H9 (cell line): ENCODE data around the gene NT5DC4. TPM values are rescaled to one million over a fixed set of nuclear protein-coding genes. Genes with fewer than 3 reads are reported as not detected.
"Not testable (repeated sequence)": the region's sequence is repeated elsewhere in the genome, so short reads cannot be mapped to it uniquely, and the experiment has no call there.

Experiments
- DNase-seq: peaks from one replicate; pipeline ENCODE4 v3.0.0-alpha.2; 2017
- H2AFZ ChIP-seq: one replicate; pipeline ENCODE4 v1.6.1; 2013; ENCODE audit warnings: mild to moderate bottlenecking, low read length, control low read depth, moderate library complexity
- H2AK5ac ChIP-seq: 2 replicates; pipeline ENCODE4 v1.6.1; 2013; ENCODE audit warnings: low read length, control low read depth, mixed read lengths; ENCODE audit not compliant: insufficient read length
- H2BK120ac ChIP-seq: one replicate; pipeline ENCODE4 v1.6.1; 2013; ENCODE audit warnings: low read depth, mild to moderate bottlenecking, low read length, control low read depth, inconsistent platforms; ENCODE audit not compliant: poor library complexity, severe bottlenecking
- H2BK12ac ChIP-seq: 2 replicates; pipeline ENCODE4 v1.6.1; 2013; ENCODE audit warnings: low read length, control low read depth, mixed read lengths, low read depth; ENCODE audit not compliant: insufficient read length
- H2BK15ac ChIP-seq: 2 replicates; pipeline ENCODE4 v1.6.1; 2013; ENCODE audit warnings: low read depth, low read length, control low read depth
- H2BK20ac ChIP-seq: one replicate; pipeline ENCODE4 v1.6.1; 2013; ENCODE audit warnings: low read depth, mild to moderate bottlenecking, low read length, control low read depth, inconsistent platforms; ENCODE audit not compliant: poor library complexity, severe bottlenecking
- H2BK5ac ChIP-seq: 2 replicates; pipeline ENCODE4 v1.6.1; 2013; ENCODE audit warnings: low read length, control low read depth, mixed read lengths; ENCODE audit not compliant: insufficient read length
- H3K14ac ChIP-seq: 2 replicates; pipeline ENCODE4 v1.6.1; 2013; ENCODE audit warnings: low read length, control low read depth; ENCODE audit not compliant: insufficient read depth
- H3K18ac ChIP-seq: 2 replicates; pipeline ENCODE4 v1.6.1; 2013; ENCODE audit warnings: low read depth, mild to moderate bottlenecking, mixed read lengths, low read length, control low read depth; ENCODE audit not compliant: insufficient read length
- H3K23ac ChIP-seq: 2 replicates; pipeline ENCODE4 v1.6.1; 2013; ENCODE audit warnings: low read length, control low read depth, mixed read lengths, low read depth; ENCODE audit not compliant: insufficient read length
- H3K23me2 ChIP-seq: 2 replicates; pipeline ENCODE4 v1.6.1; 2013; ENCODE audit warnings: low read depth, mild to moderate bottlenecking, mixed read lengths, low read length, control low read depth; ENCODE audit not compliant: insufficient read length, poor library complexity, severe bottlenecking
- H3K27ac ChIP-seq: 2 replicates; pipeline ENCODE4 v1.5.1; 2013; ENCODE audit warnings: low read length, control low read depth, mixed read lengths, low read depth; ENCODE audit not compliant: insufficient read length
- H3K27me3 ChIP-seq: 2 replicates; pipeline ENCODE4 v1.6.1; 2013; ENCODE audit warnings: low read length, control low read depth, inconsistent platforms; ENCODE audit not compliant: insufficient read depth
- H3K4ac ChIP-seq: 2 replicates; pipeline ENCODE4 v1.6.1; 2013; ENCODE audit warnings: low read depth, mild to moderate bottlenecking, control low read depth, inconsistent platforms, low read length, moderate library complexity
- H3K4me1 ChIP-seq: 2 replicates; pipeline ENCODE4 v1.6.1; 2013; ENCODE audit warnings: low read length, control low read depth, inconsistent platforms; ENCODE audit not compliant: insufficient read depth
- H3K4me2 ChIP-seq: 2 replicates; pipeline ENCODE4 v1.6.1; 2013; ENCODE audit warnings: low read length, control low read depth, mixed read lengths; ENCODE audit not compliant: insufficient read length, insufficient read depth
- H3K56ac ChIP-seq: 2 replicates; pipeline ENCODE4 v1.6.1; 2013; ENCODE audit warnings: low read depth, mild to moderate bottlenecking, mixed read lengths, low read length, control low read depth; ENCODE audit not compliant: insufficient read length
- H3K79me1 ChIP-seq: 2 replicates; pipeline ENCODE4 v1.6.1; 2013; ENCODE audit warnings: low read depth, mild to moderate bottlenecking, moderate library complexity, low read length, control low read depth, inconsistent platforms; ENCODE audit not compliant: insufficient read depth, poor library complexity, severe bottlenecking
- H3K79me2 ChIP-seq: 2 replicates; pipeline ENCODE4 v1.6.1; 2013; ENCODE audit warnings: low read length, control low read depth, inconsistent platforms; ENCODE audit not compliant: insufficient read depth
- H3K9ac ChIP-seq: 2 replicates; pipeline ENCODE4 v1.6.1; 2013; ENCODE audit warnings: low read length, control low read depth, mixed read lengths; ENCODE audit not compliant: insufficient read length; ENCODE audit errors: extremely low read depth
- H3K9me3 ChIP-seq: one replicate; pipeline ENCODE4 v1.6.1; 2013; ENCODE audit warnings: low read depth, low read length, inconsistent platforms; ENCODE audit not compliant: control insufficient read depth
- H3T11ph ChIP-seq: one replicate; pipeline ENCODE4 v1.6.1; 2013; ENCODE audit warnings: mild to moderate bottlenecking, low read length, control low read depth, inconsistent platforms
- H4K20me1 ChIP-seq: one replicate; pipeline ENCODE4 v1.6.1; 2013; ENCODE audit not compliant: control insufficient read depth, insufficient read length, insufficient read depth
- H4K5ac ChIP-seq: 2 replicates; pipeline ENCODE4 v1.6.1; 2013; ENCODE audit warnings: low read depth, mild to moderate bottlenecking, mixed read lengths, low read length, control low read depth; ENCODE audit not compliant: insufficient read length
- H4K8ac ChIP-seq: replicated peaks from 2 replicates; pipeline ENCODE4 v1.6.1; 2013; ENCODE audit warnings: low read length, control low read depth, mixed read lengths, low read depth; ENCODE audit not compliant: insufficient read length
- H4K91ac ChIP-seq: 2 replicates; pipeline ENCODE4 v1.6.1; 2013; ENCODE audit warnings: low read depth, mild to moderate bottlenecking, moderate library complexity, mixed read lengths, low read length, control low read depth; ENCODE audit not compliant: insufficient read length
- H3K27ac Mint-ChIP-seq, 3 experiments: 2 replicates in 2 of 3; 3 replicates in 1 of 3; pipeline ENCODE4 v1.8.0; 2020 to 2021; ENCODE audit warnings: mixed read lengths in 3 of 3, mild to moderate bottlenecking in 1 of 3, moderate library complexity in 1 of 3
- H3K27me3 Mint-ChIP-seq: 2 replicates; pipeline ENCODE4 v1.8.0; 2021; ENCODE audit warnings: low read depth, mild to moderate bottlenecking, moderate library complexity, mixed read lengths
- H3K36me3 Mint-ChIP-seq, 3 experiments: 2 replicates in 2 of 3; 3 replicates in 1 of 3; pipeline ENCODE4 v1.8.0; 2020 to 2021; ENCODE audit warnings: low read depth in 3 of 3, mixed read lengths in 3 of 3; ENCODE audit not compliant: insufficient read depth in 1 of 3
- H3K4me1 Mint-ChIP-seq, 2 experiments: 2 replicates each; pipeline ENCODE4 v1.8.0; 2020; ENCODE audit warnings: mixed read lengths in 2 of 2
- H3K4me3 Mint-ChIP-seq, 2 experiments: 2 replicates in 1 of 2; 3 replicates in 1 of 2; pipeline ENCODE4 v1.8.0; 2020 to 2021; ENCODE audit warnings: mild to moderate bottlenecking in 2 of 2, mixed read lengths in 2 of 2, moderate library complexity in 1 of 2
- H3K9me3 Mint-ChIP-seq, 2 experiments: 2 replicates in 1 of 2; 3 replicates in 1 of 2; pipeline ENCODE4 v1.8.0; 2020; ENCODE audit warnings: mild to moderate bottlenecking in 2 of 2, mixed read lengths in 2 of 2, moderate library complexity in 1 of 2
- WGBS: extraction: QIAGEN DNeasy Blood & Tissue Kit; methylation state at CpG from one replicate; pipeline ENCODE4 v1.1.7; 2013; ENCODE audit warnings: missing lambda C conversion rate, low lambda C conversion rate, mixed read lengths; ENCODE audit not compliant: insufficient read length; ENCODE audit errors: extremely low coverage; 5-methylcytosine and 5-hydroxymethylcytosine counted together
- total RNA-seq: library from RNA; stranded (reverse); gene quantifications from 2 replicates; pipeline ENCODE4 v1.2.1, GENCODE V29; 2021

Gene NT5DC4
- total RNA-seq, 1 experiment from 2014 or later = not detected

DNA sequence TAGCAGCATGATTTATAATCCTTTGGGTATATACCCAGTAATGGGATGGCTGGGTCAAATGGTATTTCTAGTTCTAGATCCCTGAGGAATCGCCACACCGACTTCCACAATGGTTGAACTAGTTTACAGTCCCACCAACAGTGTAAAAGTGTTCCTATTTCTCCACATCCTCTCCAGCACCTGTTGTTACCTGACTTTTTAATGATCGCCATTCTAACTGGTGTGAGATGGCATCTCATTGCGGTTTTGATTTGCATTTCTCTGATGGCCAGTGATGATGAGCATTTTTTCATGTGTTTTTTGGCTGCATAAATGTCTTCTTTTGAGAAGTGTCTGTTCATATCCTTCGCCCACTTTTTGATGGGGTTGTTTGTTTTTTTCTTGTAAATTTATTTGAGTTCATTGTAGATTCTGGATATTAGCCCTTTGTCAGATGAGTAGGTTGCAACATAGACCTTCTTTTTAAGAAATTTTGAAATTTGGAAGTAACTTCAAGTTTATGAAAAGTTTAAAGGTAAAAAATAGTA lies 3.9 kb upstream of the NT5DC4 start:
- H2BK15ac ChIP-seq, H2AFZ ChIP-seq, H3K9me3 Mint-ChIP-seq, H3K4me1 Mint-ChIP-seq, H4K5ac ChIP-seq, H2BK120ac ChIP-seq, H2BK20ac ChIP-seq, H3K23me2 ChIP-seq, H3K27me3 ChIP-seq, H3K79me2 ChIP-seq, H4K8ac ChIP-seq, H3K9me3 ChIP-seq, H4K20me1 ChIP-seq, H3K23ac ChIP-seq, H4K91ac ChIP-seq, H3K56ac ChIP-seq, H3K4ac ChIP-seq, DNase-seq, H3K14ac ChIP-seq, H3K9ac ChIP-seq, H2BK5ac ChIP-seq, H3K36me3 Mint-ChIP-seq, H3K4me2 ChIP-seq, H3K27me3 Mint-ChIP-seq, H3K27ac Mint-ChIP-seq, H2AK5ac ChIP-seq, H3K27ac ChIP-seq, H3T11ph ChIP-seq, H3K4me3 Mint-ChIP-seq, H3K18ac ChIP-seq, H3K4me1 ChIP-seq, H2BK12ac ChIP-seq, H3K79me1 ChIP-seq: not testable (repeated sequence)
- no CpG with 5 or more reads among the region's 5 CpGs for WGBS
